ENCODE measurements around the gene P4HB.

DNA sequence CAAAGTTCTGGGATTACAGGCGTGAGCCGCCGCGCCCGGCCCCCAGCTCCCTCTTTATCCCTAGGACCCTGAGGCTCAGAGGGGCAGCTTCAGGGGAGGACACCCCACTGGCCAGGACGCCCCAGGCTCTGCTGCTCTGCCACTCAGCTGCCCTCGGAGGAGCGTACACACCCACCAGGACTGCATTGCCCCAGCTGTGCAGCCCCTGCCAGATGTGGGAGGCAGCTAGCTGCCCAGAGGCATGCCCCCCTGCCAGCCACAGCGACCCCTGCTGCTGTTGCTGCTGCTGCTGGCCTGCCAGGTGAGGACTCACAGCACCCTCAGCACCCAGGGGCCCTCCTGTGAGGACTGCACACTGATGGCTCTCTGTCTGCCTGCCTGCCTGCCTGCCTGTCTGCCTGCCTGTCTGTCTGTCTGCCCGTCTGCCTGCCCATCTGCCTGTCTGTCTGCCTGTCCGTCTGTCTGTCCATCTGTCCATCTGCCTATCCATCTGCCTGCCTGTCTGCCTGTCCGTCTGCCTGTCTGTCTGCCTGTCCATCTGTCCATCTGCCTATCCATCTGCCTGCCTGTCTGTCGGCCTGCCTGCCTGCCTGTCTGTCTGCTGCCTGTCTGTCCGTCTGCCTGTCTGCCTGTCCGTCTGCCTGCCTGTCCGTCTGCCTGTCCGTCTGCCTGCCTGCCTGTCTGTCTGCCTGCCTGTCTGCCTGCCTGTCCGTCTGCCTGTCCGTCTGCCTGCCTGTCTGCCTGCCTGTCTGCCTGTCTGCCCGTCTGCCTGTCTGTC is 51.4 kb downstream of the P4HB start:
- TF ChIP-seq, protein P1, sequence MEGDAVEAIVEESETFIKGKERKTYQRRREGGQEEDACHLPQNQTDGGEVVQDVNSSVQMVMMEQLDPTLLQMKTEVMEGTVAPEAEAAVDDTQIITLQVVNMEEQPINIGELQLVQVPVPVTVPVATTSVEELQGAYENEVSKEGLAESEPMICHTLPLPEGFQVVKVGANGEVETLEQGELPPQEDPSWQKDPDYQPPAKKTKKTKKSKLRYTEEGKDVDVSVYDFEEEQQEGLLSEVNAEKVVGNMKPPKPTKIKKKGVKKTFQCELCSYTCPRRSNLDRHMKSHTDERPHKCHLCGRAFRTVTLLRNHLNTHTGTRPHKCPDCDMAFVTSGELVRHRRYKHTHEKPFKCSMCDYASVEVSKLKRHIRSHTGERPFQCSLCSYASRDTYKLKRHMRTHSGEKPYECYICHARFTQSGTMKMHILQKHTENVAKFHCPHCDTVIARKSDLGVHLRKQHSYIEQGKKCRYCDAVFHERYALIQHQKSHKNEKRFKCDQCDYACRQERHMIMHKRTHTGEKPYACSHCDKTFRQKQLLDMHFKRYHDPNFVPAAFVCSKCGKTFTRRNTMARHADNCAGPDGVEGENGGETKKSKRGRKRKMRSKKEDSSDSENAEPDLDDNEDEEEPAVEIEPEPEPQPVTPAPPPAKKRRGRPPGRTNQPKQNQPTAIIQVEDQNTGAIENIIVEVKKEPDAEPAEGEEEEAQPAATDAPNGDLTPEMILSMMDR (IDR thresholded peaks at IDR 0.05) = no peak
- no peak for TF ChIP-seq POLR2A (IDR thresholded peaks at IDR 0.05)
